Stimulated activated CD8-positive, alpha-beta memory T cell treated with anti-CD3 and anti-CD28 coated beads, Interleukin-12 subunit alpha, Interleukin-12 subunit beta, amount 100 ng/mL, for 24 hours (primary cell): ENCODE data around the gene OR4D2.
A peak's percentile ranks its signal among the peaks of the same experiment; 100 is the strongest.

Source experiments
- DNase-seq: peaks from one replicate; pipeline ENCODE4 v3.0.0-alpha.2; 2020; ENCODE audit errors: extremely low read depth

The OR4D2 gene

GRCh38 chr17:58210922-58211321, 44.1 kb downstream of the OR4D2 start:
- no peak for DNase-seq

- DNase-seq: no peak
Observed at GRCh38 chr17:58215685-58216084, 48.9 kb downstream of the OR4D2 start.

GRCh38 chr17:58217766-58218165, 51.0 kb downstream of the OR4D2 start:
- DNase-seq: no peak

- peak; percentile 85 for DNase-seq
Observed at GRCh38 chr17:58219007-58219788, 52.4 kb downstream of the OR4D2 start, which contains the start of gene MKS1. Gene MKS1, minus strand, starts transcription at chr17:58219255. Its CDS starts 25 bp downstream, at chr17:58219230.

GRCh38 chr17:58219789-58220183, 53.0 kb downstream of the OR4D2 start:
- DNase-seq: no peak
